HG03060 (cell line): ENCODE measurements around the gene TIMM22.
"Not testable (repeated sequence)": the region's sequence is repeated elsewhere in the genome, so short reads cannot be mapped to it uniquely, and the experiment has no call there.

ENCODE experiments used
- ATAC-seq: cut with Tn5 transposase; IDR thresholded peaks from one replicate; pipeline ENCODE4 v1.9.1; 2021; ENCODE audit warnings: low read depth, moderate number of reproducible peaks; ENCODE audit not compliant: unreplicated experiment

TIMM22 gene

GRCh38 chr17:1036171-1036844 lies 39.4 kb downstream of the TIMM22 start:
- ATAC-seq = no peak

- ATAC-seq = no peak
These were observed 39.9 kb downstream of the TIMM22 start for GRCh38 chr17:1036845-1037237.

- no peak for ATAC-seq
These were observed 40.4 kb downstream of the TIMM22 start for GRCh38 chr17:1037238-1037879.

GRCh38 chr17:1038459-1039122 lies 41.7 kb downstream of the TIMM22 start:
- ATAC-seq = no peak

- no peak for ATAC-seq
These were observed 42.2 kb downstream of the TIMM22 start for GRCh38 chr17:1039123-1039507.

GRCh38 chr17:1039511-1040215 lies 42.7 kb downstream of the TIMM22 start:
- no peak for ATAC-seq

GRCh38 chr17:1040216-1040600 lies 43.3 kb downstream of the TIMM22 start:
- no peak for ATAC-seq

- no peak for ATAC-seq
These were observed 44.8 kb downstream of the TIMM22 start for GRCh38 chr17:1041746-1042145.

GRCh38 chr17:1042486-1042885 lies 45.6 kb downstream of the TIMM22 start:
- no peak for ATAC-seq

GRCh38 chr17:1043601-1044251 lies 46.8 kb downstream of the TIMM22 start:
- no peak for ATAC-seq

- ATAC-seq = not testable (repeated sequence)
These were observed 47.6 kb downstream of the TIMM22 start for GRCh38 chr17:1044387-1045009.

- no peak for ATAC-seq
These were observed 48.5 kb downstream of the TIMM22 start for GRCh38 chr17:1045456-1045855.

- no peak for ATAC-seq
These were observed 50.4 kb downstream of the TIMM22 start for GRCh38 chr17:1047177-1047878.

GRCh38 chr17:1047879-1048470 lies 51.0 kb downstream of the TIMM22 start:
- no peak for ATAC-seq

GRCh38 chr17:1048516-1049115 lies 51.7 kb downstream of the TIMM22 start:
- ATAC-seq = not testable (repeated sequence)

- no peak for ATAC-seq
These were observed 52.7 kb downstream of the TIMM22 start for GRCh38 chr17:1049446-1050225.

GRCh38 chr17:1050246-1050995 lies 53.5 kb downstream of the TIMM22 start:
- ATAC-seq = no peak
